AG09309 (cell line): ENCODE measurements around the gene ENTREP3.

Experiments used
- DNase-seq: peaks from one replicate; pipeline ENCODE4 v3.0.0-alpha.2; 2010; ENCODE audit warnings: low read depth
- H3K4me3 ChIP-seq: 2 replicates; pipeline ENCODE4 v1.5.1; 2011; ENCODE audit warnings: mild to moderate bottlenecking, low read depth, low read length, moderate library complexity; ENCODE audit not compliant: control insufficient read depth
- TF ChIP-seq, protein P1 (sequence below): IDR thresholded peaks from 2 replicates; pipeline ENCODE4 v1.5.1; 2011; ENCODE audit warnings: mild to moderate bottlenecking, low read depth, low read length, inconsistent platforms; ENCODE audit not compliant: insufficient read depth, control insufficient read depth; ENCODE audit errors: missing control alignments

The ENTREP3 gene

DNA sequence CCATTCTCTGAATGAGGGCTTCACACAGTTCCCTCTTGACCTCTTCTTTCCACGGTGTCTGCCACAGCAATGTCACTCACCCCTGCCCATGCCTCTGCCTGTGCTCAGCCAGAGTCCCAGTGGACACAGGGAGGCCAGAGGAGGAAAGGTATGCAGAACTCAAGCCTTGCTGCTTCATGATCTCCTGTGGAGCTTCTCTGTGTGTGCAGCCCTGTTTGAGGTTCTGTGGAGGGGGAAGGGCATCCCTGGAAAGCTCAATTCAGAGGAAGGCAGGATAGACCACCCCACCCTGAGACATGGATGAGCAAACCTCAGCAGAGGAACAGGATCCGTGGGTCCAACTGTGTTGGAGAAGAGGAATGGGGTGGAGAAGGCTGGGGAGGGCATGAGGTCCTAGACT, 24.0 kb upstream of the ENTREP3 start:
- DNase-seq = no peak
- TF ChIP-seq, protein P1, sequence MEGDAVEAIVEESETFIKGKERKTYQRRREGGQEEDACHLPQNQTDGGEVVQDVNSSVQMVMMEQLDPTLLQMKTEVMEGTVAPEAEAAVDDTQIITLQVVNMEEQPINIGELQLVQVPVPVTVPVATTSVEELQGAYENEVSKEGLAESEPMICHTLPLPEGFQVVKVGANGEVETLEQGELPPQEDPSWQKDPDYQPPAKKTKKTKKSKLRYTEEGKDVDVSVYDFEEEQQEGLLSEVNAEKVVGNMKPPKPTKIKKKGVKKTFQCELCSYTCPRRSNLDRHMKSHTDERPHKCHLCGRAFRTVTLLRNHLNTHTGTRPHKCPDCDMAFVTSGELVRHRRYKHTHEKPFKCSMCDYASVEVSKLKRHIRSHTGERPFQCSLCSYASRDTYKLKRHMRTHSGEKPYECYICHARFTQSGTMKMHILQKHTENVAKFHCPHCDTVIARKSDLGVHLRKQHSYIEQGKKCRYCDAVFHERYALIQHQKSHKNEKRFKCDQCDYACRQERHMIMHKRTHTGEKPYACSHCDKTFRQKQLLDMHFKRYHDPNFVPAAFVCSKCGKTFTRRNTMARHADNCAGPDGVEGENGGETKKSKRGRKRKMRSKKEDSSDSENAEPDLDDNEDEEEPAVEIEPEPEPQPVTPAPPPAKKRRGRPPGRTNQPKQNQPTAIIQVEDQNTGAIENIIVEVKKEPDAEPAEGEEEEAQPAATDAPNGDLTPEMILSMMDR = no peak
- H3K4me3 ChIP-seq = no peak overlapping the region

DNA sequence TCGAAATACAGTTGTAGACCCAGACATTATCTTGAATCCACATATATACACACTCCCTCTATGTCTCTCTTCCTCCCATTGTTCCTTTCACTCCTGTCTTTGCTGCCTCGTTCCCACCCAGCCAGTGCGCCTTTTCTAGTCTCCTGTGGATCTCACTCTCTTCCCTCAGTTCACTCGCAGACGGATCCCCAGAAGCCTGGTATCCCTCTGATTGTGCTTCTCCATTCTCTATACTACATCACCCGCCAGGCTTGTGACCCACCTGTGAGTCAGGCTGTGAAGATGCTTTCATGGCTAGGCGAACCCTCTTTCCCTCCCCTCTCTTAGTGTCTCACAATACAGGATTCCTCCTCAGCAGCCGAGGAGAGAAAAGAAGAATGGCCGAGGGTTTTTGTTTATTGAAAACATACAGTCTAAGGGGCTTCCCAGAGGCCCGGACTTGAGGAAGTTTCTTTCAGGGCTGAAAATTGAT, 23.4 kb upstream of the ENTREP3 start:
- TF ChIP-seq, protein P1 = no peak
- H3K4me3 ChIP-seq = no peak overlapping the region; the same call in 1 of the 2 replicates
- DNase-seq = no peak

DNA sequence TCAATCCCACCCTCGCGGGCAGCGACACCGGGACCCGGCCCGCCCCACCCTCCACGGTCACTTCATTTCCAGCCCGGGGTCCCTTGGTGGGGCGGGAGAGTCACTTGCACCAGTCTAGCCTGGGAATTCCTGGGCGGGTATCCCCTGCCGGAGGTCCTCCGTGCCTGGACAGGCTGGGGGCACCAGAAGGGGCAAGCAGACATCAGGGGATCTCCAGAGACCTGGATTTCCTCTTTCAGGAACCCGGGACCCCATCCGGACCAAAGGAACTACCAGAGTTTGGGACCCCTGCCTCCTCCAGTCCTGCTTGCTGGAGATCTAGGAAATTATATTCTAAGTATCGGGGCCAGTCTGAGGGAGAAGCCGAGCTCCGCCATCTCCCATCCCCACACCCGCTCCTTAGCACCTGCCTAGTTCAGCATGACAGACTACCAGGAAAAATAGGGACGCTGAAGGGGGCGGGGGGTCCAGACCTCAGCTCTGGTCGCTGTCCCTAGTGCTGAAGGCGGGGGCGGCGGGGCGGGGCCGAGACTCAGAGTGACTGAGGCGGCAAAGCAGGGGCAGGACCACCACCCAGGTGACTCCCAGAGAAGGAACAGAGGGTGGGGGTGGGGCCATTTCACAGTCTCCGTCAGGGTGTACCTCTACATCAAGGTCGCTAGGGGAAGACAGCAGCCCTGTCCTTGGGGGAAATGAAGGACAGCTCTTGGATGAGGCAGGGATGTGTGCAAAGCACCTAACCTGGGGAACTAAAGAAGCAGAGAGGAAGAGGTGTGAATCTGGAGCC, 22.8 kb upstream of the ENTREP3 start:
- TF ChIP-seq, protein P1 = peak; percentile 49
- no peak for DNase-seq
- H3K4me3 ChIP-seq = peak overlapping the region; percentile 67

DNA sequence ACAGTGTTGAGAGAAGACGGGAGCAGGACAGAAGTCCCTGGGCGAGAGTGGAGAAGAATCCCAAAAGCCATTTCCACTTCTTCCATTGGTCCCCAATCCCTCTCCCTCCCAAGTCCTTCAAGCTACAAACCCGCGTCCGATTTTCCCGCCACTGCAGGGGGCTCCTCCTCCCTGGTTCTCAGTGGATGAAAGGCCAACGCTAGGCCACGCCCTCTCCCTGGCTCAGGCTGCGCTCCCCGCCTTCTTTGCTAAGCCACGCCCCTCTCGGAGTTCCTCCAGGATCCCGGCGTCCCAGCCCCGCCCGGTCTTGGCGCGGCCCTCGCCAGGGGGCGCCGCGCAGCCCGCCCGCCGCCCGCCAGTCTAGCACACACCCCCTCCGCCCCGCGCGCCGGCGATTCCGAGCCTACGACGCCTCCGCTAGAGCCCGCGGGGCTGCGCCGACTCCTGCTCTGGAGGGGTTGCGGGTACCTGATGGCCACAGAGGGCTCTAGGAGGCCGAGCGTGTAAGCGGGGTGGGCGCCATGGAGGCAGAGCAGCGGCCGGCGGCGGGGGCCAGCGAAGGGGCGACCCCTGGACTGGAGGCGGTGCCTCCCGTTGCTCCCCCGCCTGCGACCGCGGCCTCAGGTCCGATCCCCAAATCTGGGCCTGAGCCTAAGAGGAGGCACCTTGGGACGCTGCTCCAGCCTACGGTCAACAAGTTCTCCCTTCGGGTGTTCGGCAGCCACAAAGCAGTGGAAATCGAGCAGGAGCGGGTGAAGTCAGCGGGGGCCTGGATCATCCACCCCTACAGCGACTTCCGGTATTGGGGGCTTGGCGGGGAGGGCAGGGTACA, 22.0 kb upstream of the ENTREP3 start, which contains the start of gene HCN3:
Gene HCN3, plus strand, starts transcription at position 394 of the 832 bp plus-strand sequence. Its CDS starts 128 bp downstream, at position 522.
- TF ChIP-seq, protein P1 = peak; percentile 40
- DNase-seq = peak; percentile 68
- H3K4me3 ChIP-seq = peak within 1 kb of the TSS; percentile 67

DNA sequence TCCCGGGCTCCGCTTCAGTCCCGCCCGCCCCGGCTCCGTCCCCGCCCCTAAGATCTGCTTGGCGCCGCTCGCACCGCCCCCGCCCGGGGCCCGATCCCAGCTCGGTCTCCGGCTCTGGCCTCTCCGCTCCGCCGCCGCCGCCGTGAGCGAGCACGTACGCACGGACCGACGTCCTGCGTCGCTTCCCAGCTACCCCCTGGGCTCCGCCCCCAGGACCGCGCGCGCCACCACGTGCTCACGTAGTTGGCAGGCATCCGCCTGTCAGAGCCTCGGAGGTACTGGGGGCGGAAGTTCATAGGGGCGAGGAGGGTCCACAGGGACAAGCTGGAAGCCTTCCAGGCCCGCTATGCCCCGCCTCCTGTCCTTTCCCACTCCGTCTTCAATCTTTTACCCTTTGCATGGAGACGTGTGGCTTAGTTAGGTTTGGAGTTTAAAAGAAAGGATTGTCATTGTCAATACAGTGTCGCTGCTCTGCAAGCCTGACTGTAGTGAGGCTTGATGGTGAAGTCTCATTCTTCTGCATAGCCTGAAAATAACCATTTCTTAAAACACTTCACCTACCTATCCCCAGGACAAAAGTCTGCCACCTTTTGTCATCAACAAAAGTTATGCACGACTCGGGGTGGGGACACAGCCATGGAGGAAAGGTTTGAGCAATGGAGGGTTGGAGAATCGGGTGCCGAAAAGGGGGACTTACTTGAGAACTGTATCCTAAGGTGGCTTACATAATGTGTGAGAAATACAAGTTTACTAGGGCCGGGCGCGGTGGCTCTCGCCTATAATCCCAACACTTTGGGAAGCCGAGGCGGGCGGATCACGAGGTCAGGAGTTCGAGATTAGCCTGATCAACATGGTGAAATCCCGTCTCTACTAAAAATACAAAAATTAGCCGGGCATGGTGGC, 18.3 kb upstream of the ENTREP3 start, which contains the start of gene CLK2:
Gene CLK2, minus strand, starts transcription at position 162 of the 903 bp plus-strand sequence. CDS start 2,527 bp downstream, outside the sequence.
- TF ChIP-seq, protein P1 = no peak
- peak; percentile 43 for DNase-seq
- peak within 1 kb of the TSS; percentile 76 for H3K4me3 ChIP-seq
